A549 (cell line): Measurements from ENCODE around the gene ADCY10.
"Not testable (repeated sequence)": the region's sequence is repeated elsewhere in the genome, so short reads cannot be mapped to it uniquely, and the experiment has no call there.

Experiments used
- BHLHE40 ChIP-seq: IDR thresholded peaks from 2 replicates; pipeline ENCODE4 v1.6.1; 2012; ENCODE audit warnings: low read depth, low read length, inconsistent platforms
- CBX2 ChIP-seq: fragments of 200-600 bp; sonication (generic); IDR thresholded peaks from 2 replicates; pipeline ENCODE4 v1.6.1; 2016; ENCODE audit warnings: low read depth, mild to moderate bottlenecking, borderline replicate concordance
- CEBPB ChIP-seq, 2 experiments: fragments of >200 bp in 1 of 2; sonication (Bioruptor Twin) in 1 of 2; formaldehyde crosslinking in 1 of 2; IDR thresholded peaks; 2 replicates each; pipeline ENCODE4 v1.6.1; 2012 to 2016
- E2F6 ChIP-seq: IDR thresholded peaks from 2 replicates; pipeline ENCODE4 v1.6.1; 2012; ENCODE audit warnings: low read depth, borderline replicate concordance
- EP300 ChIP-seq, 2 experiments: fragments of >200 bp; sonication (Bioruptor Twin); formaldehyde crosslinking; IDR thresholded peaks; 2 replicates in 1 of 2; 3 replicates in 1 of 2; pipeline ENCODE4 v1.6.1; 2016 to 2017
- POLR2A ChIP-seq: IDR thresholded peaks from 2 replicates; pipeline ENCODE4 v1.6.1; 2012; ENCODE audit warnings: mild to moderate bottlenecking, low read length
- RCOR1 ChIP-seq: fragments of 150-350 bp; IDR thresholded peaks from 2 replicates; pipeline ENCODE4 v1.6.1; 2014; ENCODE audit warnings: antibody characterized with exemption, low read length, low read depth
- SMC3 ChIP-seq: fragments of >200 bp; sonication (Bioruptor Twin); formaldehyde crosslinking; IDR thresholded peaks from 3 replicates; pipeline ENCODE4 v1.6.1; 2018; ENCODE audit warnings: inconsistent platforms
- USF2 ChIP-seq: fragments of 450-650 bp; IDR thresholded peaks from 2 replicates; pipeline ENCODE4 v1.6.1; 2014; ENCODE audit warnings: antibody characterized with exemption
- ZC3H11A ChIP-seq: fragments of 450-650 bp; IDR thresholded peaks from 2 replicates; pipeline ENCODE4 v1.6.1; 2014; ENCODE audit warnings: antibody characterized with exemption, mild to moderate bottlenecking
- TF ChIP-seq, protein P1 (sequence below): fragments of >200 bp; sonication (Bioruptor Twin); formaldehyde crosslinking; IDR thresholded peaks from 3 replicates; pipeline ENCODE4 v1.5.1; 2016

GRCh38 chr1:167869157-167870001, 44.6 kb downstream of the ADCY10 start:
- TF ChIP-seq, protein P1, sequence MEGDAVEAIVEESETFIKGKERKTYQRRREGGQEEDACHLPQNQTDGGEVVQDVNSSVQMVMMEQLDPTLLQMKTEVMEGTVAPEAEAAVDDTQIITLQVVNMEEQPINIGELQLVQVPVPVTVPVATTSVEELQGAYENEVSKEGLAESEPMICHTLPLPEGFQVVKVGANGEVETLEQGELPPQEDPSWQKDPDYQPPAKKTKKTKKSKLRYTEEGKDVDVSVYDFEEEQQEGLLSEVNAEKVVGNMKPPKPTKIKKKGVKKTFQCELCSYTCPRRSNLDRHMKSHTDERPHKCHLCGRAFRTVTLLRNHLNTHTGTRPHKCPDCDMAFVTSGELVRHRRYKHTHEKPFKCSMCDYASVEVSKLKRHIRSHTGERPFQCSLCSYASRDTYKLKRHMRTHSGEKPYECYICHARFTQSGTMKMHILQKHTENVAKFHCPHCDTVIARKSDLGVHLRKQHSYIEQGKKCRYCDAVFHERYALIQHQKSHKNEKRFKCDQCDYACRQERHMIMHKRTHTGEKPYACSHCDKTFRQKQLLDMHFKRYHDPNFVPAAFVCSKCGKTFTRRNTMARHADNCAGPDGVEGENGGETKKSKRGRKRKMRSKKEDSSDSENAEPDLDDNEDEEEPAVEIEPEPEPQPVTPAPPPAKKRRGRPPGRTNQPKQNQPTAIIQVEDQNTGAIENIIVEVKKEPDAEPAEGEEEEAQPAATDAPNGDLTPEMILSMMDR, result not testable (repeated sequence)
- not testable (repeated sequence) for TF ChIP-seq SMC3; CEBPB (IDR thresholded peaks at IDR 0.05); ZC3H11A; CBX2; POLR2A; RCOR1; BHLHE40; USF2; EP300 (IDR thresholded peaks at IDR 0.05); E2F6
